Measurements from ENCODE around the gene STC2. TPM values are rescaled to one million over a fixed set of nuclear protein-coding genes. Genes with fewer than 3 reads are reported as not detected.
"Not testable (repeated sequence)": the region's sequence is repeated elsewhere in the genome, so short reads cannot be mapped to it uniquely, and the experiment has no call there.

STC2 gene
- total and polyA plus RNA-seq, 3 donors from 2014 or later = 0.87 to 2.0 (median 2.0) TPM

DNA sequence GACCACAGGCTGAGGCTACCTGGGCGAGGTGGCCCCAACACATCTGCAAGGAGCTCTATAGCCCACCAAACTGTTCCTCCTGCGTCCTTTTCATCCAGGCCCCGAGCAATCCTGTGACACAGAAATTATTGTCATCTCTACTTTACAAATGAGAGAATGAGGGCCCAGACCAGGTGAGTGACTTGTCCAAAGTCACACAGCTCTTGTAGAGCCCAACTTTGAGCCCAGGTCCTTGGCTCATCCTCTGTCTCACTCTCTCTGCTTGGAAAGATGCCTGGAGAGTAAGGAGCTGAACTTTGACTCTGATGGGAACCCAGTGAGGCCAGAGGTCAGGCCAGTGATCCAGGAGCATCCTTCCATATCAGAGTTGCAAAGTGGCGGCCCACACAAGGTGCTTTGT lies 39.6 kb downstream of the STC2 start:
- no peak for DNase-seq
- WGBS, 2 donors = 93 to 94% methylated on average over 4 of the region's 4 CpGs
- H3K4me3 ChIP-seq = no peak overlapping the region
- no peaks in the 10 kb centered on the region for H3K9me3 ChIP-seq
- no peaks in the 10 kb centered on the region for H3K27me3 ChIP-seq
- intact Hi-C loops (cut with DNase I; ENCODE audit: low total_unique reads) = no loop called here
- H3K4me1 ChIP-seq = peaks cover under 1% of the 10 kb centered on the region
- TF ChIP-seq, protein P1, sequence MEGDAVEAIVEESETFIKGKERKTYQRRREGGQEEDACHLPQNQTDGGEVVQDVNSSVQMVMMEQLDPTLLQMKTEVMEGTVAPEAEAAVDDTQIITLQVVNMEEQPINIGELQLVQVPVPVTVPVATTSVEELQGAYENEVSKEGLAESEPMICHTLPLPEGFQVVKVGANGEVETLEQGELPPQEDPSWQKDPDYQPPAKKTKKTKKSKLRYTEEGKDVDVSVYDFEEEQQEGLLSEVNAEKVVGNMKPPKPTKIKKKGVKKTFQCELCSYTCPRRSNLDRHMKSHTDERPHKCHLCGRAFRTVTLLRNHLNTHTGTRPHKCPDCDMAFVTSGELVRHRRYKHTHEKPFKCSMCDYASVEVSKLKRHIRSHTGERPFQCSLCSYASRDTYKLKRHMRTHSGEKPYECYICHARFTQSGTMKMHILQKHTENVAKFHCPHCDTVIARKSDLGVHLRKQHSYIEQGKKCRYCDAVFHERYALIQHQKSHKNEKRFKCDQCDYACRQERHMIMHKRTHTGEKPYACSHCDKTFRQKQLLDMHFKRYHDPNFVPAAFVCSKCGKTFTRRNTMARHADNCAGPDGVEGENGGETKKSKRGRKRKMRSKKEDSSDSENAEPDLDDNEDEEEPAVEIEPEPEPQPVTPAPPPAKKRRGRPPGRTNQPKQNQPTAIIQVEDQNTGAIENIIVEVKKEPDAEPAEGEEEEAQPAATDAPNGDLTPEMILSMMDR (IDR thresholded peaks at IDR 0.05) = no peak
- TF ChIP-seq POLR2A (IDR thresholded peaks at IDR 0.05) = no peak
- H3K36me3 ChIP-seq (ENCODE audit: low read depth, missing control alignments) = no peaks in the 10 kb centered on the region
- no peak overlapping the region for H3K27ac ChIP-seq

DNA sequence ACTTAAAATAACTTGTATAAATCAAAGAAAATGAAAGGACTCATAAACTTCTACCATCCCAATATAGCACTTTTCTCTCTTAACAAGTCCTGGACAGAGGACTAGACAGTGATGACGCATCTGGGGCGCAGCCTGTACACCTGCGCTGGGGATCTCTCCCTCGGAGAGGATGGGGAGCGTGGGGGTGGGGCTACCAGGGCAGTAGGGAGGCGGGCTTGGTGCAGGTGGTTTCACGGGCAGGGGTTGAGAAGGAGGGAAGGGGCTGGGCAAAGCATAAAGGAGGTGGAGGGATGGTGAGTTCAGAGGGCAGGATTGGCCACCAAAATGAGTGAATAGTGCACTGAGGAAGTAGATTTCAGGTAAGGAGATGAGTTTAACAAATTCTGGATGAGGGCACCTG lies 41.1 kb downstream of the STC2 start:
- DNase-seq = no peak

DNA sequence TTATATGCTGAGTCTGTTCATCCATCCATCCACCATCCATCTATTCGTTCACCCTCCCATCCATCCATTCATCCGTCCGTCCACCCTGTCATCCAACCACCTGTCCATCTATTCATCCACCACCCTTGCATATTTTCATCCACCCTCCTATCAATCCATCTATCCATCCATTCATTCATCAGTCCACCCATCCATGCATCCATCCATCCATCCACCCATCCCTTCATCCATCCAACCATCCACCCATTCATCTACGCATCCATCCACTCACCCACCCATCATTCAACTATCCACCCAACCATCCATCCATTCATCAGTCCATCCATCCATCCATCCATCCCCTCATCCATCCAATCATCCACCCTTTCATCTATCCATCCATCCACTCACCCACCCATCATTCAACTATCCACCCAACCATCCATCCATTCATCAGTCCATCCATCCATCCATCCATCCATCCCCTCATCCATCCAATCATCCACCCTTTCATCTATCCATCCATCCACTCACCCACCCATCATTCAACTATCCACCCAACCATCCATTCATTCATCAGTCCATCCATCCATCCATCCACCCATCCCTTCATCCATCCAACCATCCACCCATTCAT lies 43.8 kb downstream of the STC2 start:
- H3K4me1 ChIP-seq; H3K36me3 ChIP-seq (ENCODE audit: low read depth, missing control alignments); H3K4me3 ChIP-seq; DNase-seq; H3K9me3 ChIP-seq; intact Hi-C loops (cut with DNase I; ENCODE audit: low total_unique reads); H3K27me3 ChIP-seq; H3K27ac ChIP-seq: not testable (repeated sequence)
- 74 to 81% methylated on average over 4 of the region's 4 CpGs for WGBS, 2 donors

More for the DNA sequence above, 41.1 kb downstream of the STC2 start:
- Histone ChIP-seq H3K27ac (no peak overlapping the region), H3K9me3 (no peaks in the 10 kb centered on the region), H3K27me3 (no peaks in the 10 kb centered on the region), H3K36me3 (ENCODE audit: low read depth, missing control alignments) (no peaks in the 10 kb centered on the region), H3K4me3 (no peak overlapping the region), H3K4me1 (no peaks in the 10 kb centered on the region)
- intact Hi-C loops (cut with DNase I; ENCODE audit: low total_unique reads) = no loop called here
- TF ChIP-seq POLR2A (IDR thresholded peaks at IDR 0.05) = no peak
- TF ChIP-seq, protein P1 (IDR thresholded peaks at IDR 0.05) = no peak
- WGBS, 2 donors = 52 to 66% methylated on average over 7 of the region's 7 CpGs

DNA sequence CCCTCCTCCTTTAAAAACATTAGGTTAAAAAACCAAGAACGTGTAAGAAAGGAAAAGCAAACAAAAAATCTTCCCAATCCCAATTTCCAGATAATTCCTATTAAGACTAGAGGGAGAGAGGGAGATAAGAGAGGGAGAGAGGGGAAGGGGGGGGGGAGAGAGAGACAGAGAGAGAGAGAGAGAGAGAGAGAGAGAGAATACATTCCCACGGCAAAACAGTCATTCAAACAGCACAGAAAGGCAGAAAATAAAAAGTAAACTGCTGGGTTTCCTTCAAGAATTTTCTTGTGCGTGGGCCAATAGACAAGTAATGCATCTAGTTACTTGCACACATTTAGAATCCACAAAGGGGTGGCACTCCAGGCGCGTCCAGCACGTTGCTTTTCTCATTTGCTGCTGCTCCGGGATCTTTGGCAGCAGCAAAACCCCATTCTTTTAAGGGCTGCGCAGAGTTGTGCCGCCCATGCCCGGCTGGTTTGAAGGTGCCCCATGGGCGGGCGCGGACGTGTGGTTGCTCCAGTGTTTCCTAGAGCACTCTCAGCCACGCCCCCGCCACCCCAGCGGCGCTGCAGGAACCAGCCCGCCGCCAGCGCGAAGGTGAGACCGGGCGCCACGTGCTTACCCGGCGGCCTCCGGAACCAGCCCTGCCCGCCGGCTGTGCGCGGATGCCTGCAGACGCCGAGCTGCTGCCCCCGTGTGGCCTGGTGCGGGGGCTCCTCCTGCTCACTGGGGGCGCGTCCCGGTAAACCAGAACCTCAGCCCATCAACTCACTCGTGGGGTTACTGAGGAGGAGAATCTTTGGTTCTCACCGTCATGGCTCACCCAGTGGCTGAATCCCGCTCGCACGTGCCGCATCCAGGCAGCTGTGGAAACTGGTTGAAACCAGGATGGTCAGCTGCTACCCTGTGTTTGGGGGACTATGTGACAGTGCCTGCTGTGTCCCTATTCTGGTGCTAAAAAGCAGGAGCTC lies 44.6 kb downstream of the STC2 start:
- Histone ChIP-seq H3K27me3 (no peaks in the 10 kb centered on the region), H3K9me3 (no peaks in the 10 kb centered on the region), H3K4me1 (no peaks in the 10 kb centered on the region), H3K4me3 (peak overlapping the region; percentile 13 to 27), H3K36me3 (ENCODE audit: low read depth, missing control alignments) (no peaks in the 10 kb centered on the region), H3K27ac (no peak overlapping the region)
- WGBS, 2 donors = 1 to 2% methylated on average over 27 to 36 of the region's 45 CpGs
- DNase-seq = peak; percentile 86
- TF ChIP-seq POLR2A (IDR thresholded peaks at IDR 0.05) = no peak
- TF ChIP-seq, protein P1 (IDR thresholded peaks at IDR 0.05) = peak; percentile 66 to 73 (median 68)
- intact Hi-C loops (cut with DNase I; ENCODE audit: low total_unique reads) = no loop called here

DNA sequence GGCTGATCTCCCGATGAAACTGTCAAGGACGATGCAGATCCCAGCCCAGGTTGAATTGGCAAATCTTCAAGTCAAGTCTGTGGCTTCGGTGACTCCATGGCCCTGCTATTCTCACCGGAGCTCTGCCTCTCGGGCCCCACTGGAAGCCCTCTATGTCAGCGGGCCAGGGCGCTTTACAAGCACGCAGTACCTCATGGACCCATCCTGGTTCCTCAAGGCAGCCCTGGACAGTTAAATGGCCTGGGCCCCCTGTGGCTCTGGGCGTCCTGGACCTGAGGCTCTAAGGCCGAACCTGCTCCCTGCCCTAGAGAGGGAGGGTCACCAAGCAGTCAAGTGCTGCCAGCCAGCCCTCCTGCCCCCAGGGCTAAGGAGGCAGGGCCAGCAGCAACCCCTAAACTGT lies 45.3 kb downstream of the STC2 start:
- no peak for TF ChIP-seq POLR2A (IDR thresholded peaks at IDR 0.05)
- TF ChIP-seq, protein P1 (IDR thresholded peaks at IDR 0.05) = no peak
- Histone ChIP-seq H3K9me3 (no peaks in the 10 kb centered on the region), H3K4me3 (no peak overlapping the region), H3K4me1 (no peaks in the 10 kb centered on the region), H3K36me3 (ENCODE audit: low read depth, missing control alignments) (no peaks in the 10 kb centered on the region), H3K27ac (no peak overlapping the region), H3K27me3 (no peaks in the 10 kb centered on the region)
- DNase-seq = no peak
- intact Hi-C loops (cut with DNase I; ENCODE audit: low total_unique reads) = no loop called here
- WGBS, 2 donors = 67 to 68% methylated on average over 10 of the region's 10 CpGs

Data from testis (tissue), 3 donors.